Posterior vena cava (tissue), 2 donors: ENCODE data around the gene LHPP. TPM values are rescaled to one million over a fixed set of nuclear protein-coding genes. Genes with fewer than 3 reads are reported as not detected.
"Not testable (repeated sequence)": the region's sequence is repeated elsewhere in the genome, so short reads cannot be mapped to it uniquely, and the experiment has no call there.

Experiments used
- DNase-seq: peaks from one replicate; pipeline ENCODE4 v3.0.0-alpha.2; 2020; ENCODE audit warnings: low spot score
- intact Hi-C, 2 donors: fragments of 100-400 bp; cut with DNase I; formaldehyde crosslinking; loops; one replicate each; pipeline versions ENCODE4 v1.14.1 to v1.14.2; 2022 to 2023
- total RNA-seq, 2 donors: library from RNA; stranded (reverse); fragmentation: NEBNext Ultra II Directional; extraction: Animal tissue kit (Norgen Biotek cat#: 25700); gene quantifications; one replicate each; pipeline ENCODE4 v1.2.1, GENCODE V29; 2021
- donor health status: DM: yes; HTN: yes; CAD: no.
- donor health status: DM: yes; HTN: yes; CAD: no.

Gene LHPP
- total RNA-seq, 2 donors from 2014 or later, result 11.9 to 13.0 TPM

GRCh38 chr10:124573726-124574455 lies 112.3 kb downstream of the LHPP start:
- intact Hi-C loops, result no loop called here
- DNase-seq, result peak; percentile 72

GRCh38 chr10:124574456-124575070 lies 112.9 kb downstream of the LHPP start:
- intact Hi-C loops, result no loop called here
- peak; percentile 76 for DNase-seq

GRCh38 chr10:124575107-124576035 lies 113.7 kb downstream of the LHPP start:
- intact Hi-C loops, result no loop called here
- DNase-seq, result peak; percentile 76

- peak; percentile 73 for DNase-seq
- intact Hi-C loops, result no loop called here
Measured at GRCh38 chr10:124576526-124577420, 115.2 kb downstream of the LHPP start.

- intact Hi-C loops, result no loop called here
- peak; percentile 55 for DNase-seq
Measured at GRCh38 chr10:124577651-124578050, 116.0 kb downstream of the LHPP start.

GRCh38 chr10:124578231-124579010 lies 116.8 kb downstream of the LHPP start:
- intact Hi-C loops, result no loop called here
- peak; percentile 60 for DNase-seq

GRCh38 chr10:124579011-124579399 lies 117.4 kb downstream of the LHPP start:
- intact Hi-C loops, result no loop called here
- peak; percentile 90 for DNase-seq

- intact Hi-C loops, result no loop called here
- DNase-seq, result peak; percentile 28
Measured at GRCh38 chr10:124586142-124586541, 124.5 kb downstream of the LHPP start.

- peak; percentile 67 for DNase-seq
- intact Hi-C loops, result no loop called here
Measured at GRCh38 chr10:124587811-124588211, 126.2 kb downstream of the LHPP start.

- DNase-seq, intact Hi-C loops: not testable (repeated sequence)
Measured at GRCh38 chr10:124588341-124588735, 126.7 kb downstream of the LHPP start.

- intact Hi-C loops, result no loop called here
- no peak for DNase-seq
Measured at GRCh38 chr10:124588736-124589490, 127.3 kb downstream of the LHPP start.

- DNase-seq, result no peak
- intact Hi-C loops, result no loop called here
Measured at GRCh38 chr10:124589491-124590041, 127.9 kb downstream of the LHPP start.

GRCh38 chr10:124590216-124591122 lies 128.8 kb downstream of the LHPP start:
- no peak for DNase-seq
- intact Hi-C loops, result no loop called here

GRCh38 chr10:124591123-124591495 lies 129.5 kb downstream of the LHPP start:
- no peak for DNase-seq
- intact Hi-C loops, result no loop called here

- DNase-seq, result no peak
Measured at GRCh38 chr10:124592101-124592500, 130.5 kb downstream of the LHPP start.

GRCh38 chr10:124592736-124593430 lies 131.3 kb downstream of the LHPP start:
- DNase-seq, result peak; percentile 47
- intact Hi-C loops, result no loop called here

More at GRCh38 chr10:124592101-124592500, 130.5 kb downstream of the LHPP start:
- intact Hi-C loops, result no loop called here
